ENCODE measurements around the gene DPP8.

The DPP8 gene

DNA sequence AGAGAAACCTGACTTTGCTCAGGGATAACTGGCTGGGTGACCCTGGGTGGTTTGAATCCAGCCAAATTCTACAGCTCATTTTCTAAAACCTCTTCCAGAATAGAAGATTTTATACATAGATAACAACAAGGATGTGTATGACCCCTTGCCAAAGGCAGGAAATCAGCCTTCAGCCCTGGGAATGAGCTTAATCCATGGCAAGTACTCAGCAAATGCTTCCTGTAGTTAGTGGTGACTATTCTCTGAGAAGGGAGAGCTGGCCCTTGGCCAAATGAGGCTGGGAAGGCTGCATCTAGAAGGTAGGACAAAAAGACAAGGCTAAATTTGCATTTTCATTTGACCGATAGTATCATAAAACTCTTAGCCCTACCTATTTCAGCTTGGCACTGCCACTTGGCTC, 8.1 kb upstream of the DPP8 start:
- H3K4me3 ChIP-seq (ENCODE audit: low read depth, low read length) = no peak overlapping the region
- TF ChIP-seq, protein P1, sequence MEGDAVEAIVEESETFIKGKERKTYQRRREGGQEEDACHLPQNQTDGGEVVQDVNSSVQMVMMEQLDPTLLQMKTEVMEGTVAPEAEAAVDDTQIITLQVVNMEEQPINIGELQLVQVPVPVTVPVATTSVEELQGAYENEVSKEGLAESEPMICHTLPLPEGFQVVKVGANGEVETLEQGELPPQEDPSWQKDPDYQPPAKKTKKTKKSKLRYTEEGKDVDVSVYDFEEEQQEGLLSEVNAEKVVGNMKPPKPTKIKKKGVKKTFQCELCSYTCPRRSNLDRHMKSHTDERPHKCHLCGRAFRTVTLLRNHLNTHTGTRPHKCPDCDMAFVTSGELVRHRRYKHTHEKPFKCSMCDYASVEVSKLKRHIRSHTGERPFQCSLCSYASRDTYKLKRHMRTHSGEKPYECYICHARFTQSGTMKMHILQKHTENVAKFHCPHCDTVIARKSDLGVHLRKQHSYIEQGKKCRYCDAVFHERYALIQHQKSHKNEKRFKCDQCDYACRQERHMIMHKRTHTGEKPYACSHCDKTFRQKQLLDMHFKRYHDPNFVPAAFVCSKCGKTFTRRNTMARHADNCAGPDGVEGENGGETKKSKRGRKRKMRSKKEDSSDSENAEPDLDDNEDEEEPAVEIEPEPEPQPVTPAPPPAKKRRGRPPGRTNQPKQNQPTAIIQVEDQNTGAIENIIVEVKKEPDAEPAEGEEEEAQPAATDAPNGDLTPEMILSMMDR (IDR thresholded peaks at IDR 0.05; ENCODE audit: low read depth, low read length, missing control alignments) = no peak
- in situ Hi-C loops (cut with HindIII; ENCODE audit: low sequenced_read_pairs) = no loop called here
- no peak for DNase-seq (ENCODE audit: low read depth)

- no peak for DNase-seq (ENCODE audit: low read depth)
- in situ Hi-C loops (cut with HindIII; ENCODE audit: low sequenced_read_pairs) = no loop called here
- no peak overlapping the region for H3K4me3 ChIP-seq (ENCODE audit: low read depth, low read length)
- TF ChIP-seq, protein P1 (IDR thresholded peaks at IDR 0.05; ENCODE audit: low read depth, low read length, missing control alignments) = no peak
These were observed 6.7 kb upstream of the DPP8 start for GRCh38 chr15:65524226-65524625.

- DNase-seq (ENCODE audit: low read depth) = no peak
- no peak overlapping the region for H3K4me3 ChIP-seq (ENCODE audit: low read depth, low read length)
- in situ Hi-C loops (cut with HindIII; ENCODE audit: low sequenced_read_pairs) = no loop called here
- TF ChIP-seq, protein P1 (IDR thresholded peaks at IDR 0.05; ENCODE audit: low read depth, low read length, missing control alignments) = no peak
These were observed 3.9 kb upstream of the DPP8 start for GRCh38 chr15:65521350-65521749.

DNA sequence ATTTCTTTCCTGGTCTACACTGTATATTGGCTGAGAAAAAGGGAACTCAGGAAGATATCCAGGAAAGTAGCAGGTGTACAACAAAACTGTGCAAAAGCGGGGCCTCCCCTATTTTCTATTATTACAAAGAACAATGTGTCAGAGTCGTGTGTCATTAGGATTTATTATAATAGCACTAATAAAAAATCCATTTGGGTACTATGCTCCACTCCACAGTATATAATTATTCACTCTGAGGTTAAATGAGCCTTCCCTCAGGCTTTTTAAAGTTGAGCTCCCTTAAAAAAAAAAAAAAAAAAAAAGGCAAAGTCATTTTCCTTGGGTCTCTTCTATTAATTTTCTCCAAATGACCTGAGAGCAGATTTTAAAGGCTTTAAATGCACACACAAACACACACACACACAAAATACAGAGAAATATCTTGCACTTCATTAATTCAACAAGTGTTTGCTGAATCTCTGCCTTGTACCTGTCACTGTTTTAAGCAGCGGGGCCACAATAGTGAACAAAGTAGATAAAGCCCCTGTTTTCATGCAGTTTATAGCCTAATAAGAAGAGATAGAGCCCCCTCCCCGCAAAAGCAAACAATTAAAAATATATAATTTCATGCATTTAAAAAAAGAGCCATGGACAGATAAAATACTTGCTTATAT, 1.3 kb upstream of the DPP8 start:
- H3K4me3 ChIP-seq (ENCODE audit: low read depth, low read length) = no peak overlapping the region
- no peak for DNase-seq (ENCODE audit: low read depth)
- in situ Hi-C loops (cut with HindIII; ENCODE audit: low sequenced_read_pairs) = no loop called here
- TF ChIP-seq, protein P1 (IDR thresholded peaks at IDR 0.05; ENCODE audit: low read depth, low read length, missing control alignments) = no peak

GRCh38 chr15:65517866-65518207, 348 bp upstream of the DPP8 start:
- TF ChIP-seq, protein P1 (IDR thresholded peaks at IDR 0.05; ENCODE audit: low read depth, low read length, missing control alignments) = no peak
- in situ Hi-C loops (cut with HindIII; ENCODE audit: low sequenced_read_pairs) = no loop called here
- peak overlapping the region; percentile 99 for H3K4me3 ChIP-seq (ENCODE audit: low read depth, low read length)
- DNase-seq (ENCODE audit: low read depth) = no peak

DNA sequence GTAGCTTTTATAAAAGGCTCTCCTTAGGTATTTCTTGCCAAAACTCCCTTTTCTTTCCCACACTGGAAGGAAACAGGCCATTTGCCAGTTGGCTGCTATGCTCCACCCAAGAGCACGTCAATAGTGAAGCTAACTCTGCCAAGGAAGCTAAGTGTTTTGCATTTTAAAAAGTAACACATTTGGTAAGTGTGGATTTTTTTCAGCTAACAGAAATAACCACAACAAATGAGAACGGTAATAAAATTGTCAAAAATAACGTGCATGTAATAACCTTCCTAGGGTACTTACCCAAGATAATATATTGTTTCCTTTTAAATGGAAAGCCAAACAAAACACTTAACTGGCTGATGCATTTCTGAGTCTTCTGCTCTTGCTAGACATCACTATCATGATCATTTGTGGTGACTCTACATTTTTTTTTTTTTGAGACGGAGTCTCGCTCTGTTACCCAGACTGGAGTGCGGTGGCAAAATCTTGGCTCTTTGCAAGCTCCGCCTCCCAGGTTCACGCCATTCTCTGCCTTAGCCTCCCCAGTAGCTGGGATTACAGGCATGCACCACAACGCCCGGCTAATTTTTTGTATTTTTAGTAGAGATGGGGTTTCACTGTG, 4.6 kb downstream of the DPP8 start:
- peak overlapping the region; percentile 16 for H3K4me3 ChIP-seq (ENCODE audit: low read depth, low read length)
- TF ChIP-seq, protein P1 (IDR thresholded peaks at IDR 0.05; ENCODE audit: low read depth, low read length, missing control alignments) = no peak
- in situ Hi-C loops (cut with HindIII; ENCODE audit: low sequenced_read_pairs) = no loop called here
- peak; percentile 96 for DNase-seq (ENCODE audit: low read depth)

Data from astrocyte of the cerebellum (primary cell).